K562 (cell line): ENCODE results near the gene DNASE1L1. TPM values are rescaled to one million over a fixed set of nuclear protein-coding genes. Genes with fewer than 3 reads are reported as not detected.

ENCODE experiments used
- ATF7 ChIP-seq: fragments of 450-650 bp; IDR thresholded peaks from 2 replicates; pipeline ENCODE4 v1.7.1; 2014; ENCODE audit warnings: mild to moderate bottlenecking, moderate library complexity
- BMI1 ChIP-seq: fragments of 150-350 bp; IDR thresholded peaks from 2 replicates; pipeline ENCODE4 v1.6.1; 2014; ENCODE audit warnings: low read length
- CHD4 ChIP-seq: fragments of 200-600 bp; sonication (generic); IDR thresholded peaks from 3 replicates; pipeline ENCODE4 v1.6.1; 2012; ENCODE audit warnings: low read depth, mild to moderate bottlenecking, mixed read lengths, low read length, inconsistent platforms; ENCODE audit not compliant: insufficient read depth, insufficient replicate concordance, poor library complexity, severe bottlenecking
- ETS2 ChIP-seq: IDR thresholded peaks from 2 replicates; pipeline ENCODE4 v1.6.1; 2016; ENCODE audit warnings: borderline replicate concordance, missing genetic modification characterization, mild to moderate bottlenecking, moderate library complexity, missing compliant biosample characterization; ENCODE audit not compliant: poor library complexity, severe bottlenecking
- HDAC3 ChIP-seq: fragments of 450-650 bp; IDR thresholded peaks from 2 replicates; pipeline ENCODE4 v1.6.1; 2018; ENCODE audit warnings: borderline replicate concordance, mild to moderate bottlenecking, moderate library complexity; ENCODE audit not compliant: partially characterized antibody
- ILK ChIP-seq: fragments of 450-650 bp; IDR thresholded peaks from 2 replicates; pipeline ENCODE4 v1.6.1; 2016; ENCODE audit warnings: missing genetic modification characterization, low read depth, mild to moderate bottlenecking, missing compliant biosample characterization, moderate library complexity, borderline replicate concordance
- NRF1 ChIP-seq, 2 experiments: fragments of 450-650 bp; IDR thresholded peaks in 1 of 2; conservative IDR thresholded peaks in 1 of 2; 2 replicates each; pipeline ENCODE4 v1.6.1; 2014; ENCODE audit warnings: mild to moderate bottlenecking in 2 of 2
- RCOR1 ChIP-seq, 2 experiments: IDR thresholded peaks; 2 replicates each; pipeline ENCODE4 v1.6.1; 2012; ENCODE audit warnings: low read depth in 2 of 2, low read length in 2 of 2, borderline replicate concordance in 1 of 2, improper control_type of control experiment in 1 of 2
- TCF15 ChIP-seq: fragments of 250-450 bp; sonication (Bioruptor Pico); IDR thresholded peaks from 2 replicates; pipeline ENCODE4 v1.8.0; 2022; ENCODE audit warnings: moderate library complexity, mild to moderate bottlenecking, inconsistent platforms
- ZBED1 ChIP-seq: IDR thresholded peaks from 2 replicates; pipeline ENCODE4 v1.6.1; 2014
- ZBTB8A ChIP-seq: fragments of 450-650 bp; IDR thresholded peaks from 2 replicates; pipeline ENCODE4 v1.6.1; 2018; ENCODE audit warnings: mild to moderate bottlenecking, moderate library complexity; ENCODE audit not compliant: partially characterized antibody
- ZNF277 ChIP-seq: fragments of 250-450 bp; sonication (Bioruptor Pico); IDR thresholded peaks from 2 replicates; pipeline ENCODE4 v1.8.0; 2022; ENCODE audit warnings: inconsistent platforms, mild to moderate bottlenecking, moderate library complexity, borderline replicate concordance
- ZNF75A ChIP-seq: fragments of 450-650 bp; formaldehyde crosslinking; IDR thresholded peaks from 2 replicates; pipeline ENCODE4 v1.4.0; 2020; ENCODE audit warnings: mild to moderate bottlenecking
- ZNF79 ChIP-seq: fragments of 250-450 bp; sonication (Bioruptor Pico); IDR thresholded peaks from 2 replicates; pipeline ENCODE4 v1.4.0; 2020; ENCODE audit warnings: low read depth, mild to moderate bottlenecking, moderate library complexity
- polyA plus RNA-seq, 8 experiments: library from polyadenylated mRNA; depleted of rRNA in 4 of 8; stranded (reverse) in 5 of 8; unstranded in 3 of 8; fragments of >200 nt; fragmentation: Nextera tagmentation in 2 of 8; fragmentation: Illumina TruSeq in 1 of 8; extraction: Ambion mirVana in 2 of 8; extraction: Trizol in 1 of 8; gene quantifications; 2 replicates each; pipeline versions ENCODE4 v1.2.1 to v1.2.3, GENCODE V29; 2011 to 2014; ENCODE audit warnings: inconsistent platforms in 1 of 8, missing spikeins in 1 of 8
- total RNA-seq, 7 experiments: library from RNA; depleted of rRNA in 6 of 7; stranded (reverse); fragments of >200 nt in 6 of 7; fragmentation: Illumina TruSeq in 2 of 7; extraction: Trizol in 2 of 7; gene quantifications; 2 replicates each; pipeline versions ENCODE4 v1.2.1 to v1.2.3, GENCODE V29; 2011 to 2021; ENCODE audit warnings: low replicate concordance in 1 of 7
- TF ChIP-seq, protein P1 (sequence below): fragments of 200-800 bp; sonication (Bioruptor generic); IDR thresholded peaks from 2 replicates; pipeline ENCODE4 v1.6.1; 2017; ENCODE audit warnings: missing genetic modification characterization, missing compliant biosample characterization
- TF ChIP-seq, protein P2 (sequence below): sonication (generic); formaldehyde crosslinking; IDR thresholded peaks from 2 replicates; pipeline ENCODE4 v1.8.0; 2022; ENCODE audit warnings: mild to moderate bottlenecking, low read depth, missing genetic modification reagents
- TF ChIP-seq, protein P3 (sequence below), 2 experiments: IDR thresholded peaks; 2 replicates each; pipeline ENCODE4 v1.6.1; 2012; ENCODE audit warnings: improper control_type of control experiment in 2 of 2, low read depth in 2 of 2, low read length in 2 of 2, borderline replicate concordance in 1 of 2

The DNASE1L1 gene
- total and polyA plus RNA-seq, 9 of the 15 experiments (the other 6 are each of a cell fraction or from before 2014, with no cell fraction given), result 0.73 to 12.6 (median 7.9) TPM

- TF ChIP-seq, protein P1, sequence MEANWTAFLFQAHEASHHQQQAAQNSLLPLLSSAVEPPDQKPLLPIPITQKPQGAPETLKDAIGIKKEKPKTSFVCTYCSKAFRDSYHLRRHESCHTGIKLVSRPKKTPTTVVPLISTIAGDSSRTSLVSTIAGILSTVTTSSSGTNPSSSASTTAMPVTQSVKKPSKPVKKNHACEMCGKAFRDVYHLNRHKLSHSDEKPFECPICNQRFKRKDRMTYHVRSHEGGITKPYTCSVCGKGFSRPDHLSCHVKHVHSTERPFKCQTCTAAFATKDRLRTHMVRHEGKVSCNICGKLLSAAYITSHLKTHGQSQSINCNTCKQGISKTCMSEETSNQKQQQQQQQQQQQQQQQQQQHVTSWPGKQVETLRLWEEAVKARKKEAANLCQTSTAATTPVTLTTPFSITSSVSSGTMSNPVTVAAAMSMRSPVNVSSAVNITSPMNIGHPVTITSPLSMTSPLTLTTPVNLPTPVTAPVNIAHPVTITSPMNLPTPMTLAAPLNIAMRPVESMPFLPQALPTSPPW, result no peak
- no peak for TF ChIP-seq ZNF79 (CRISPR knock-in tag)
- no peak for TF ChIP-seq NRF1 (conservative IDR thresholded peaks at IDR 0.05 in 1 of 2, IDR thresholded peaks at IDR 0.05 in 1 of 2)
- no peak for TF ChIP-seq ZNF277 (CRISPR knock-in tag)
- TF ChIP-seq, protein P2, sequence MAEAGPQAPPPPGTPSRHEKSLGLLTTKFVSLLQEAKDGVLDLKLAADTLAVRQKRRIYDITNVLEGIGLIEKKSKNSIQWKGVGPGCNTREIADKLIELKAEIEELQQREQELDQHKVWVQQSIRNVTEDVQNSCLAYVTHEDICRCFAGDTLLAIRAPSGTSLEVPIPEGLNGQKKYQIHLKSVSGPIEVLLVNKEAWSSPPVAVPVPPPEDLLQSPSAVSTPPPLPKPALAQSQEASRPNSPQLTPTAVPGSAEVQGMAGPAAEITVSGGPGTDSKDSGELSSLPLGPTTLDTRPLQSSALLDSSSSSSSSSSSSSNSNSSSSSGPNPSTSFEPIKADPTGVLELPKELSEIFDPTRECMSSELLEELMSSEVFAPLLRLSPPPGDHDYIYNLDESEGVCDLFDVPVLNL, result no peak
- no peak for TF ChIP-seq CHD4
- no peak for TF ChIP-seq ZBED1
- no peak for TF ChIP-seq ETS2 (tag)
- no peak for TF ChIP-seq BMI1
- no peak for TF ChIP-seq ILK (tag)
- TF ChIP-seq ATF7, result peak; percentile 46; the same call in 1 of the 2 replicates
- no peak for TF ChIP-seq TCF15 (CRISPR knock-in tag)
- TF ChIP-seq ZBTB8A, result no peak
- TF ChIP-seq ZNF75A (CRISPR knock-in tag), result no peak
- no peak for TF ChIP-seq HDAC3
- no peak for TF ChIP-seq RCOR1 (IDR thresholded peaks at IDR 0.05; ENCODE audit: borderline replicate concordance in 1 of 2, low read depth in 2 of 2, low read length in 2 of 2)
- TF ChIP-seq, protein P3, sequence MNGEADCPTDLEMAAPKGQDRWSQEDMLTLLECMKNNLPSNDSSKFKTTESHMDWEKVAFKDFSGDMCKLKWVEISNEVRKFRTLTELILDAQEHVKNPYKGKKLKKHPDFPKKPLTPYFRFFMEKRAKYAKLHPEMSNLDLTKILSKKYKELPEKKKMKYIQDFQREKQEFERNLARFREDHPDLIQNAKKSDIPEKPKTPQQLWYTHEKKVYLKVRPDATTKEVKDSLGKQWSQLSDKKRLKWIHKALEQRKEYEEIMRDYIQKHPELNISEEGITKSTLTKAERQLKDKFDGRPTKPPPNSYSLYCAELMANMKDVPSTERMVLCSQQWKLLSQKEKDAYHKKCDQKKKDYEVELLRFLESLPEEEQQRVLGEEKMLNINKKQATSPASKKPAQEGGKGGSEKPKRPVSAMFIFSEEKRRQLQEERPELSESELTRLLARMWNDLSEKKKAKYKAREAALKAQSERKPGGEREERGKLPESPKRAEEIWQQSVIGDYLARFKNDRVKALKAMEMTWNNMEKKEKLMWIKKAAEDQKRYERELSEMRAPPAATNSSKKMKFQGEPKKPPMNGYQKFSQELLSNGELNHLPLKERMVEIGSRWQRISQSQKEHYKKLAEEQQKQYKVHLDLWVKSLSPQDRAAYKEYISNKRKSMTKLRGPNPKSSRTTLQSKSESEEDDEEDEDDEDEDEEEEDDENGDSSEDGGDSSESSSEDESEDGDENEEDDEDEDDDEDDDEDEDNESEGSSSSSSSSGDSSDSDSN (IDR thresholded peaks at IDR 0.05; ENCODE audit: borderline replicate concordance in 1 of 2, low read depth in 2 of 2, low read length in 2 of 2), result no peak
These were observed 21.4 kb upstream of the DNASE1L1 start (continued) for GRCh38 chrX:154430479-154430878.
